Tibial artery (tissue), 4 donors: Measurements from ENCODE around the gene KNDC1.

Experiments
- DNase-seq, 2 donors: peaks; one replicate each; pipeline ENCODE4 v3.0.0-alpha.2; 2019
- H3K27ac ChIP-seq, 2 donors: fragments of 200-600 bp; sonication (generic) in 1 of 2; 1 replicate in 1 of 2; 2 replicates in 1 of 2; pipeline ENCODE4 v1.5.1; 2018 to 2019; ENCODE audit warnings: mild to moderate bottlenecking in 1 of 2
- H3K27me3 ChIP-seq, 2 donors: fragments of 200-600 bp; sonication (generic) in 1 of 2; one replicate each; pipeline versions ENCODE4 v1.5.1 to v1.6.0; 2016 to 2019
- H3K36me3 ChIP-seq, 3 donors: fragments of 200-600 bp; sonication (generic) in 2 of 3; one replicate each; pipeline ENCODE4 v1.5.1; 2016 to 2019; ENCODE audit warnings: mild to moderate bottlenecking in 2 of 3
- H3K4me1 ChIP-seq, 4 donors: fragments of 200-600 bp; sonication (generic) in 2 of 4; 1 replicate in 3 of 4; 2 replicates in 1 of 4; pipeline ENCODE4 v1.5.1; 2016 to 2019
- H3K4me3 ChIP-seq, 2 donors: fragments of 200-600 bp; sonication (generic) in 1 of 2; 1 replicate in 1 of 2; 2 replicates in 1 of 2; pipeline ENCODE4 v1.5.1; 2018 to 2019; ENCODE audit warnings: mild to moderate bottlenecking in 2 of 2
- H3K9me3 ChIP-seq, 3 donors: fragments of 200-600 bp; sonication (generic) in 1 of 3; one replicate each; pipeline ENCODE4 v1.5.1; 2016 to 2019
- CTCF ChIP-seq, 2 experiments: fragments of 200-600 bp in 1 of 2; fragments of 450-650 bp in 1 of 2; IDR thresholded peaks; one replicate each; pipeline ENCODE4 v1.5.1; 2017 to 2019; ENCODE audit warnings: antibody characterized with exemption in 2 of 2, mild to moderate bottlenecking in 1 of 2, moderate library complexity in 1 of 2
- intact Hi-C: fragments of 100-400 bp; cut with DNase I; formaldehyde crosslinking; loops from one replicate; pipeline ENCODE4 v1.15.0; 2023; ENCODE audit warnings: low total_unique reads

KNDC1 gene

DNA sequence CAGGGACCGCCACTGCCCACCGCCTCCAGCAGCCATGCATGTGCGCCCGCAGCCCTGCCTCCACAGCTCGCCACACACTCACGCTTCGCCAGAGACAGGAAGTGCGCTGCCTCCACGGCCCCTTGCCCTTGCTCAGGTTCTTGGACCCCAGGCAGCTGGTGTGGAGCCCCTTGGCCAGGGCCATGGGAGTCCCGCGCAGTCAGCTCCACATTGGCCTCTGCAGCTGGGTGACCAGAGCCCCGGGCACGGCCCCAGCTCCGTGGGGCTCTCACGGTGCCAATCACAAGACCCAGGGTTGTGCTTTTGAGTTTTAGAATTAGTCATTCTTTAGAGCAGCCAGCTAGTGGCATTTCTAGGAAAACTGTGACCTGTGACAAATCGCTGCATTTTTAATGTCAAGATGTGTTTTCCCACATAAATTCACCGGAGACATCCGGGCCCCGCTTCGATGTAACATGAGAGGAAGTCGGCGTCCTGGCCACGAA is 65.7 kb downstream of the KNDC1 start:
- Histone ChIP-seq H3K27ac (no peak overlapping the region), H3K36me3 (no peaks in the 10 kb centered on the region), H3K9me3 (no peaks in the 10 kb centered on the region), H3K27me3 (peaks cover 0 to 73% of the 10 kb centered on the region in 2 donors), H3K4me1 (peaks cover 0 to 14% (median 8%) of the 10 kb centered on the region in 4 donors), H3K4me3 (no peak overlapping the region)
- intact Hi-C loops = no loop called here
- TF ChIP-seq CTCF (IDR thresholded peaks at IDR 0.05) = no peak
- no peak for DNase-seq

DNA sequence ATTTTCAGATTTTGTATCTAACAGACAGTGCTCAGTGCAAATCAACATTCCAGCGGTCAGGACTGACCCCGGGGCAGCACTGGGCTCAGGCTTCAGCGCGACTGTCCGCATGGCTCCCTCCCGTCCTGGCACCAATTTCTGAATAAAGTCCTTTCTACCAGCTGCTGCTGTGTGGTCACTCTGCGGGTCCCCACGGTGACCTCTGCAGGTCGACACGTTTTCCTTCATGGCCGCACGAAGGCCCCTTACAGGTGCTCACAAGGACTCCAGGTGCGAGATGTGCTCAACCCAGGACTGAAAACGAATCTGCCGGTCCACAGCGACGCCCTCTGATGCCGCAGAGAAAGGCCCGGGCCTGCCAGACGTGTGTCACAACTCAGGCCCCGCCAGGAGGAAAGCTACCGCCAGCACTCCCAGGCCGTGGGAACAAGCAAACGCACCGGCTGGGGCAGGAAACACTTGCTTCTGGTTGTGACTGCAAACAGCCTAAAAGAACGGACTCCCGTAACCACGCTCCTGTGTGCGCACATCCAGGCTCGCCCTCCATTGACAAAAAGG is 66.3 kb downstream of the KNDC1 start:
- no peak for DNase-seq
- intact Hi-C loops = no loop called here
- peaks cover 0 to 73% of the 10 kb centered on the region in 2 donors for H3K27me3 ChIP-seq
- H3K27ac ChIP-seq = no peak overlapping the region
- no peaks in the 10 kb centered on the region for H3K9me3 ChIP-seq
- peaks cover 0 to 18% (median 9%) of the 10 kb centered on the region in 4 donors for H3K4me1 ChIP-seq
- H3K36me3 ChIP-seq = no peaks in the 10 kb centered on the region
- TF ChIP-seq CTCF (IDR thresholded peaks at IDR 0.05) = no peak
- H3K4me3 ChIP-seq = no peak overlapping the region

- H3K4me3 ChIP-seq = no peak overlapping the region
- DNase-seq = no peak
- H3K36me3 ChIP-seq = no peaks in the 10 kb centered on the region
- intact Hi-C loops = no loop called here
- no peaks in the 10 kb centered on the region for H3K9me3 ChIP-seq
- no peak for TF ChIP-seq CTCF (IDR thresholded peaks at IDR 0.05)
- peaks cover 0 to 80% of the 10 kb centered on the region in 2 donors for H3K27me3 ChIP-seq
- no peak overlapping the region for H3K27ac ChIP-seq
- H3K4me1 ChIP-seq = peaks cover 0 to 18% (median 9%) of the 10 kb centered on the region in 4 donors
Observed at GRCh38 chr10:133227256-133227655, 67.2 kb downstream of the KNDC1 start.

GRCh38 chr10:133229265-133230043 is 69.4 kb downstream of the KNDC1 start:
- H3K4me3 ChIP-seq = no peak overlapping the region
- TF ChIP-seq CTCF (IDR thresholded peaks at IDR 0.05) = no peak
- no peaks in the 10 kb centered on the region for H3K36me3 ChIP-seq
- no peak for DNase-seq
- H3K27me3 ChIP-seq = peaks cover 0 to 93% of the 10 kb centered on the region in 2 donors
- intact Hi-C loops = no loop called here
- peaks cover 0 to 18% (median 9%) of the 10 kb centered on the region in 4 donors for H3K4me1 ChIP-seq
- no peak overlapping the region for H3K27ac ChIP-seq
- H3K9me3 ChIP-seq = peaks cover 0 to 4% (median 0%) of the 10 kb centered on the region in 3 donors

GRCh38 chr10:133230044-133230361 is 70.0 kb downstream of the KNDC1 start, which contains the start of gene UTF1:
UTF1 (plus strand) TSS chr10:133230217; CDS start chr10:133230289, 72 bp downstream.
- H3K27me3 ChIP-seq = peaks cover 0 to 88% of the 10 kb centered on the region in 2 donors
- no peaks in the 10 kb centered on the region for H3K36me3 ChIP-seq
- intact Hi-C loops = no loop called here
- TF ChIP-seq CTCF (IDR thresholded peaks at IDR 0.05) = no peak
- no peak within 1 kb of the TSS for H3K27ac ChIP-seq
- no peak within 1 kb of the TSS for H3K4me3 ChIP-seq
- peaks cover 0 to 4% (median 0%) of the 10 kb centered on the region in 3 donors for H3K9me3 ChIP-seq
- peaks cover 0 to 18% (median 9%) of the 10 kb centered on the region in 4 donors for H3K4me1 ChIP-seq
- no peak for DNase-seq
